NOMO-1 (cell line): Measurements from ENCODE around the gene CLPSL1.
"Not testable (repeated sequence)": the region's sequence is repeated elsewhere in the genome, so short reads cannot be mapped to it uniquely, and the experiment has no call there.

Experiments
- DNase-seq, 2 experiments: peaks; one replicate each; lab custom pipeline; 2025; ENCODE audit not compliant: unreplicated experiment in 2 of 2; lab: John Stamatoyannopoulos, UW

The CLPSL1 gene, protein sequence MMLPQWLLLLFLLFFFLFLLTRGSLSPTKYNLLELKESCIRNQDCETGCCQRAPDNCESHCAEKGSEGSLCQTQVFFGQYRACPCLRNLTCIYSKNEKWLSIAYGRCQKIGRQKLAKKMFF

DNA sequence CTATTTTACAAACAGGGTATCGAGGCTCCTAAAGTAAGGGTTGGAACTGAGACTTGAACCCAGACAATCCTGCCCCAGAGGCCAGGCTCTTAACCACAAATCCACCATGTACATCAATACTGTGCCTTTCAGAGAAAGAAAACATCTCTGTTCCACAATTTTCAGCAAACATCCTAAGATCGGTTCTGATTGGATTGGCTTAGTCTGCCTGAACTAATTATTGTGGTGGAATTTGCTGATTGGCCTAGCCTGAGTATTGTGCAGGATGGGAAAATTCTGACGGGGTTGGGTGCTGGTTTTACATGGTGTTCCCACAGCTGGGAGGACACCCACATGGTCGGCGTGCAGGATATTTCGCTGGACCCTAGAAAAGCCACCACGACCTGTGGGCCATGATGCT lies at the start of gene CLPSL1:
Gene CLPSL1 (plus strand): TSS at position 301 of the 400 bp plus-strand sequence. CDS start 92 bp downstream, at position 393.
- DNase-seq, result no peak

DNA sequence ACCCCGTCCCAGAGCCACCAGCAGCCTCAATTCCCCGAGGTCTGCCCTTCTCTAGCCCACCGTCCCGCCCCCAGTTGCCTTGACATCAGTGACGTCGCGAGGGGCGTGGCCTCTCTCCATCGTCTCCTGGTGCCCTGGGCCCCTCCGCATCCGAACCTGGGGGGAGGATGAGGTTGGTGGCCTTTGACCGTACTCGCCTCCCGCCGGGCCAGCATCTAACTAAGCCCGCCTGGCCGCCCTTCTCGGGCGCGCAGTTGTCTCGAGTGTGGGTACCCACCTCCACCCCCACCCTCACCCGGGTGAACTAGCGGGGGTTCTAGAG lies 49.4 kb upstream of the CLPSL1 start:
- peak; percentile 74 to 77 for DNase-seq

DNA sequence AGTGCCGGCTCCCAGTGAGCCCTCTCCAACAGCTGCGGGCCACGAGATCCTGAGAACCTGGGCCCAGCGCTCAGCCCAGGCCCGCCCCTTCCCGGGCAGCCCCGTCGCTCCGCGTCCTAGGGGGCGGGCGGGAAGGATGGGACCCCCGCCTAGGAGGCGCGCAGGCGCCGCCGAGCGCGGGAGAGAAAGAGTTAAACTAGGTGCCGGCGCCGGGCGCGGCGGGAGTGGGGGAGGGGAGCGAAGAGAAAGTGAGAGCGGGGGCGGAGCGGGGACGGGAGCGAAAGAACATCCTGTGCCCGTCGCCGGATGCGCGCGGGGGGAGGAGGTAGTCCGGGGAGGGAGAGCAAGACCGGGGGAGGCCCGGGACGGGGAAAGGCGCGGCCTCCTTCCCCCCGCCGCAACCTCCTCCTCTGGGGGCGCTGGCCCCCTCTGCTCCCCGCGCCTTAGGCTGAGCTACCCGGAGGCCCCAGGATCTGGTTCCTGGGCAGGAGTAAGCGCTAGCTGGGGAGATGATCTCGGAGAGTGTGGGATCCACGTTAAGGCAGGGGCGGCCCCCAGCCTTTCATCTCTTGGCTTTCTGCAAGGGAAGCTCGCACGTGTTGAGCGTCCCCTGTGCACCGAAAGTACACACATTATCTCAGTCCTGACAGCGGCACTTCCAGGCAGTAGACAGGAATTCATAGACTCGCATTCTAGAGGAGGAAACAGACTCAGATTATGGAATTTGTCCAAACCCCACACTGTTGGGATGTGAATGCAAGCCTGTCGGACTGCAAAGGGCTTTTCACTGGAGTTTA lies 48.9 kb upstream of the CLPSL1 start:
- DNase-seq, result peak; percentile 77

DNA sequence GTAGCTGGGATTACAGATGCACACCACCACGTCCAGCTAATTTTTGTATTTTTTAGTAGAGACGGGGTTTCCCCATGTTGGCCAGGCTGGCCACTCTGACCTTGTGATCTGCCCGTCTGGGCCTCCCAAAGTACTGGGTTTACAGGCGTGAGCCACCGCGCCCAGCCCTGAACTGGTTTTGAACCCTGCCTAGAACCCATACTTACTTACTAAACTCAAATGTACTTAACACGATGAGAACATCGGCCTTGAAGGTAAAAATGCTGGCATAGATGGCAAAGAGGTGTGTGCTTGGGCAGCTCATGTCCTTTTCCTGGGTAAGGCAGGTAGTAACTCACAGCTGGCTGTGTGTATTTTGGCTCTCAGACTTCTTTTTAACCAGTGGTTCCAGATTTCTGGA lies 47.2 kb upstream of the CLPSL1 start:
- no peak for DNase-seq

DNA sequence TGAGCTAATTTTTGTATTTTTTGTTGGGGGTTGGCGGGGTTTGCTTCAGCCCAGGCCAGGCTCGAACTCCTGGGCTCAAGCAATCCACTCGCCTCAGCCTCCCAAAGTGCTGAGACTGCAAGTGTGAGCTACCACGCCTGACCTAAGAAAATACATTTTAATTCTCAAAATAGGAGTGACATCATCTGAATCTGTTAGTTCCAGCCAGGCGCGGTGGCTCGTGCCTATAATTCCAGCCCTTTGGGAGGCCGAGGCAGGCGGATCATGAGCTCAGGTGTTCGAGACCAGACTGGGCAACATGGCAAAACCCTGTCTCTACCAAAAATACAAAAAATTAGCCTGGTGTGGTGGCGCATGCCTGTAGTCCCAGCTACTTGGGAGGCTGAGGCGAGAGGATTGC lies 46.5 kb upstream of the CLPSL1 start:
- DNase-seq, result not testable (repeated sequence)

DNA sequence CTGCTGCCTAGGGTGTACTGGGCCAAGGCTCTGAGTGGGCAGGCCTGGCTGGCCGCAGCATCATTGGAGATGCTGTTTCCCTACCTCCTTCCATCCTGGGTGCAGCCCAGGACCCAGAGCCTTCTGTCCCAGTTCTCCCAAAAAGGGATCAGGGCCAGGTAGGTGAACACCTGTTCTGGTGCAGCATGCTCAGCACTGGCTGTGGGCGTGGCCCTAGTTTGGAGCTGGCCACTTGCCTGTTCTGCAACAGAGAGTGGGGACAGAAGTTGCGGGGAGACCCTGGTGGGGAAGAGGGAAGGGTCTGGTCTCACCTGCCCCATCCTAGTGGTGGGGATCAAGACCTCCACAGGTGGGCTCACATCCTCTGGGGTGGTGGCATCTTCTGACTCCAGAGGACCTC lies 45.4 kb upstream of the CLPSL1 start:
- DNase-seq, result no peak

DNA sequence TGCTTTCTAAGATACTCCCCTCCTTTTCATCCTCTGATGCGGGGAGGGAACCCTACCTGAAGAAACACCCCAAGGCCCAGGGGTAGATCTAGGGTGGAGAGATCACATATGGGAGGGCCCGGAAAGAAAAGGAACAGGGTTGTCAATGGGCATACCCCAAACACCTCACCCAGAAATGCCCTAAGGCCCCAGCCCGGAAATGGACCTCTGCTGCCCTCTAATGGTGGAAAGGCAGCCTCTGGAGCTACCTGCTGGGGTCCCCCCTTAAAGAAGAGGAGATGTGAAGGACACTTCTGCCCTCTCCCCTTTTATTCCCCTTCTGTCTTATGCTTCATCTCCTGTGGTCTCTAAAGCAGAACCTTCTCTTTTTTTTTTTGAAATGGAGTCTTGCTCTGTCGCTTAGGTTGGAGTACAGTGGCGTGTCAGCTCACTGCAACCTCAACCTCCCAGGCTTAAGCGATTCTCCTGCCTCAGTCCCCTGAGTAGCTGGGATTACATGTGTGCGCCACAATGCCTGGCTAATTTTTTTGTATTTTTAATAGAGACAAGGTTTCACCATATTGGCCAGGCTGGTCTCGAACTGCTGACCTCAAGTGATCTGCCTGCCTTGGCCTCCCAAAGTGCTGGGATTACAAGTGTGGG lies 44.4 kb upstream of the CLPSL1 start:
- peak; percentile 65 to 76 for DNase-seq

DNA sequence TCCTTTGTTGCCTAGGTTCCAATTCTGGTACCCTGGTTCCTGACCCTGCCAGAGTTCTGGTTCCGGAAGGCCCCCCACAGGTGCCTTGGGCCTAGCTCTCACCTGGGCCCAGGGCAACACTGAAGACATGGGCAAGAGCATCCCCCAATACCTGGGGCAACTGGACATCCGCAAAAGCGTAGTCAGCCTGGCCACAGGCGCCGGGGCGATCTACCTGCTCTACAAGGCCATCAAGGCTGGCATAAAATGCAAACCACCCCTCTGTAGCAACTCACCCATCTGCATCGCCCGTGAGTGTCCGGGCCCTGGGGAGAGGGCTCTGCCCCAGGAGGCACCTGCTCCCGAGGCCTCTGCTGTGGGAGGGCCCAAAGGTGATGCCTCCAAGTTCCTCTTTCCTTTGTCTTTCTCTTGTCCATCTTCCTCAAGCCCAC lies 43.8 kb upstream of the CLPSL1 start, which contains the start of gene ARMC12:
Gene ARMC12 (plus strand): TSS at position 51 of the 431 bp plus-strand sequence. CDS start 77 bp downstream, at position 128.
- DNase-seq, result no peak

DNA sequence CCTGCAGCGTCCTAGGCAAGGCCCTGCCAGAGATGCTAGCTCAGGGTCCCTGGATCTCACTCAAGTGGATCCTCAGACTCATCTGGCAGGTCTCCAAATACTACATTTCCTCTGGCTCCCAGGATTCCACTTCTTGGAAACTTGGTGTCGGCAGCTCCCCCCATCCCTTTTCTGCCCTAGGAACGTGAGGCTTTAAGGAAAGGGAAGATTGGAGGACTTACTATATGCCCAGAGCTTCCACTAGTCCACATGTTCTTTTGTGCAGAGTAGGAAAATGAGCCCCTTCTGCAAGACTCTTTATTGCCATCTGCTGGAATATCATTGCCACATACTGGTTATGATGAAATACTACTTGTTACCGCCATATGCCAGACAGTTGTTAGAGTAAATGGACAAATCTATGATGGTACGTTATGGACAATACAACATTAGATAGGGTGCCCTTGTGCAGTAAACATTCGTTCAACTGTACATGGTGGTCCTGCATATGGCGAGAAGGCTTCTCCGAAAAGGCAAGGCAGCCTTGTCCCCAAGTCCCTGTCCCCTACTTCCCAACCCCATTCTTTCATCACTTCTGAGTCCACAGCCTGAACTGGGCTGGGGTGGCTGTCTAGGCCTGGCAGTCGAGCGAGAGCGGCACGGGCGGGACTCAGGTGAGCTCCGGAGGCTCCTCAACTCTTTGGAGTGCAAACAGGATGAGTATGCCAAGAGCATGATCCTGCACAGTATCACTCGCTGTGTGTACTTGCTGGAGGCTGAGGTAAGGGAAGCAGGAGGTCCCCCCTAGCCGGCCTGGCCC lies 43.2 kb upstream of the CLPSL1 start:
- peak; percentile 56 to 87 for DNase-seq

DNA sequence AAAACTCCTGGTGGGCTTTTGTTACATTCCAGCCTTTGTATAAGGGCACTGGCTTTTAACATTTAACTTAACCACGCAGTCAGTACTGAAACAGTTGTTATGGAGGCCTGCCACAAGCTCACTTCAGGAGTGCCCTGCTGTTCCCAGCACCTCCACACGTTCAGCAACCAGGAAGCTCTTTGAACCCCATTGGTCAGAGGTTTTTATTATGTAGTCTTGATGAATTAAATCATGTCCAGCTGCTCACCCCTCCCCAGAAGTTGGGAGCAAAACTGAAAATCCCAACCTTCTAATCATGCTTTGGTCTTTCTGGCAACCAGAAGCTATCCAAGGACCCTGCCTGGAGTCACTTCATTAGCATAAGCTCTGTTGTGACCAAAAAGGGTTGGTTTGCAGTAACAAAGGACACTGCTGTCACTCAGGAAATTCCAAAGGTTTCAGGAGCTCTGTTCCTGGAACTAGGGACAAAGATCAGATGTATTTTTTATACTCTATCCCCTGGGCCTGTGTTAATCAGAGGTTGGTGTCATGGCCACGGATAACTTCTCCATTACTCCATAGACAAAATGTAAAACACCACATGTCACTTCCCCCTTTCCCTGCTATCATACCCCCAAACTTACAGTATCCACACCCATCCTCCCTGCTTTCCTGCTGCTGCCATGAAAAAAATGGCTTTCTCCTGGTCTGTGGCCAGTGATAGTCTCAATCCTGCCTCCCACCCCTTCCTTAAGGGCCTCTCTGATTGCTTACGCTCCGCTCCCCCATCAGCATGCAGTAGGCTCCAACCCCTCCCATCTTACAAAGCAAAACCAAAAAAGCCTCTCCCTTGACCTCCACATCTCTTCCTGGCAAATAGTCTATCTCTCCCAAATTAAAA lies 40.9 kb upstream of the CLPSL1 start:
- DNase-seq, result no peak

DNA sequence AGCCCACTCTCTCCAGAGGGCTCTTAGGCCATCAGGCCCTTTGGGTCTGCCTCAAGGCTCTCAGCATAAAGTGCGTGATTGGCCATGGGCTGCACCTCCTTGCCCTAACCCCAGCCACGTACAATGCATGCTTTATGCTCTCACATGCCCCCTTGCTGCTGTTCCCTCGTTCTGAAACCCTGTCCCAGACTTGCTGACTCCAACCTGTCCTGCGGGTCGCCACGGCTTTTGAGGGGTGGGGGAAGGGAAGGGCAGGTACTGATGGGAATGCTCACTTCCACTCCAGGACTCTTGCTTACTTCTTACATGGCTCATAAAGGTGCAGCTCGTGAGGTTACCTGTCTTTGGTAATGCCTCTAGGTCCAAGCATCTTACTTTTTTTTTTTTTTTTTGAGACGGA lies 38.0 kb upstream of the CLPSL1 start:
- no peak for DNase-seq

DNA sequence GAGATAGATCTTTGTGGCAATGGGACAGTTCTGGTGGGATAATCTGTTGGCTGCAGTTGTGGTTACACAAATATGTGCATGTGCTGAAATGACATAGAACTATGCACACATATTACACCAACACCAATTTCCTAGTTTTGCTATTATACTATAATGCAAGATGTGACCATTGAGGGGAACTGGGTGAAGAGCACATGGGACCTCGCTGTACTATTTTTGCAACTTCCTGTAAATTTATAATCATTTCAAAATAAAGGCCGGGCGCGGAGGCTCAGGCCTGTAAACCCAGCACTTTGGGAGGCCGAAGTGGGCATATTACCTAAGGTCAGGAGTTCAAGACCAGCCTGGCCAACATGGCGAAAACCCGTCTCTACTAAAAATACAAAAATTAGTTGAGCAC lies 35.3 kb upstream of the CLPSL1 start:
- DNase-seq, result no peak

DNA sequence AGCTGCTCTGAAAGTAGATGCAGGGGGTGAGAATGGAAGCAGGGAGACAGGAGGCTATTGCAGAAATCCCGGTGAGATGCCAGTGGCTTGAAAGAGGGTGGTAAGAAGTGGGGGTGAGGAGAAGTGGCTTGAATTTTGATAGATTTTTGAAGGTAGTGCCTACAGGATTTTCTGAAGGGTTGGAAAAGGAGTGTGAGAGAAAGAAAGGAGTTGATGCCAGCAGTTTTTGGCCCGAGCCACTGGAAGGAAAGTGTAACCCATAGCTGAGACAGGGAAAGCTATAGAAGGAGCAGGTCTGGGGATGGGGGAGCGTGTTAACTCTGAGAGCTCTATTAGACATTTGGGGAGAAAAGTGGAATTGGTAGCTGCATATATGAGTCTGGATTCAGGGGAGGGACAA lies 34.3 kb upstream of the CLPSL1 start:
- DNase-seq, result no peak

DNA sequence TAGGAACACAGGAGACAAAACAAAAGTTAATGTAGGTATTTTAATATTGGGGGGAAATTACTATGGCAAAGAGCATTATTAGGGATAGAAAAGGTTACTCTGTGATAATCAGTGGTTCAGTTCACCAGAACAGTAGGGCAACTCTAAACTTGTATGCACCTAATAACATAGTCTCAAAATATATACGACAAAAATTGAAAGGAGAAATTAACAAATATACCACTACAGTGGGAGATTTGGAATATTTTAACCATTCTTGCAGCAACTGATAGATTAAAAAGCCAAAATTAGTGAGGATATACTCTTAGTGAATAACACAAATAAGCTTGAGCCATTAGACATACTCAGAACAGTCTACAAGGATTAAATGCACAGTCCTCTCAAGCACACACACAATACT lies 32.9 kb upstream of the CLPSL1 start:
- DNase-seq, result no peak

DNA sequence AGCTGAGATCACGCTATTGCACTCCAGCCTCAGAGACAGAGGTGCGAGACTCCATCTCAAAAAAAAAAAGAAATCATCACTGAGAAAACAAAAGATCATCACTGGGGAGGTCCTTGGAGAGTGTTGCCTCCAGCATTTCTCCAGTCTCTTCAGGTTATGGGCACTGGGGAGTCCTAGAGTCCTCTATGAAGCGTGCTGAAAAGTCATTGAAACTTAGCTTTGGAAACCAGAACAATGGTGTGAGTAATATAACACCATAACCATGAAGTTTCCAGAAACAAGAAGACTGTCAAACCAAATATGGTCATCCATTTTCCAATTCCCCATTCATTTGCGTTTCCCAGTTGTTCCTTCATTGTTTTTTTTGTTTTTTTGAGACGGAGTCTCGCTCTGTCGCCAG lies 30.3 kb upstream of the CLPSL1 start:
- no peak for DNase-seq

DNA sequence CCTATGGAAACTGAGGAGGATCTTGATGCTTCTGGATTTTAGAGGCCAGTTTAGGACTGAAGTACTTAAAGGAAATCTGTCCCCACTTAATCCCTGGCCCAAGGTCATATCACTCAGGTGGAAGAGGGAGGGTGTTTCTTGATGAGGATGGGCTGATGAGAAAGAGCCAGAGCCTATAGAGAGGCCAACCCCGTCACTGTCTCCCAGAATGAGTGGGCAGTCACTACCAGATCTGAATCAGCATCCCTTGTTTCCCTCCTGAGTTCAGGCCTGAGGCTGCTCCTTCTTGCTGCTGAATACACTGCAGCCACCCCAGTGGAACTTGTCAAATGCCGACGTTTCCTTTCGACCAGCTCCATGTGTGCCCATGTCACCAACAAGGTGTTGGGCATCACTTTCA lies 29.2 kb upstream of the CLPSL1 start:
- DNase-seq, result no peak

DNA sequence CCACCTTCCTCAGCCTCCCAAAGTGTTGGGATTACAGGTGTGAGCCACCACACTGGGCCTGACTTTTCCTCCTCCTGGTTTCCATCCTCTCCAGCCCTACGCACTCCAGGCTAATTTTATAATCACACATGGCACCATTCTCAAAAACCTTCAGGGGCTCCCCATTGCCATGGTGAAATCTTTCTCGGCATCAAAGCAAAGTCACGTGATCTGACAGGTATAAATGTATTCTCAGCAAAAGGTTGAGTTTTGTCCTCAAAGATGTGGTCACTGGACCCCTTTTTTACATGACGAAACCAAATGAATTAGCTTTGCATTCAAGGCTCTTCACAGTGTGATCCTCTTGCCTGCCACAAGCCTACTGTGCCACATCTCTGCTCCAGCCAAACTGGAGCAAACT lies 28.5 kb upstream of the CLPSL1 start:
- DNase-seq, result no peak

DNA sequence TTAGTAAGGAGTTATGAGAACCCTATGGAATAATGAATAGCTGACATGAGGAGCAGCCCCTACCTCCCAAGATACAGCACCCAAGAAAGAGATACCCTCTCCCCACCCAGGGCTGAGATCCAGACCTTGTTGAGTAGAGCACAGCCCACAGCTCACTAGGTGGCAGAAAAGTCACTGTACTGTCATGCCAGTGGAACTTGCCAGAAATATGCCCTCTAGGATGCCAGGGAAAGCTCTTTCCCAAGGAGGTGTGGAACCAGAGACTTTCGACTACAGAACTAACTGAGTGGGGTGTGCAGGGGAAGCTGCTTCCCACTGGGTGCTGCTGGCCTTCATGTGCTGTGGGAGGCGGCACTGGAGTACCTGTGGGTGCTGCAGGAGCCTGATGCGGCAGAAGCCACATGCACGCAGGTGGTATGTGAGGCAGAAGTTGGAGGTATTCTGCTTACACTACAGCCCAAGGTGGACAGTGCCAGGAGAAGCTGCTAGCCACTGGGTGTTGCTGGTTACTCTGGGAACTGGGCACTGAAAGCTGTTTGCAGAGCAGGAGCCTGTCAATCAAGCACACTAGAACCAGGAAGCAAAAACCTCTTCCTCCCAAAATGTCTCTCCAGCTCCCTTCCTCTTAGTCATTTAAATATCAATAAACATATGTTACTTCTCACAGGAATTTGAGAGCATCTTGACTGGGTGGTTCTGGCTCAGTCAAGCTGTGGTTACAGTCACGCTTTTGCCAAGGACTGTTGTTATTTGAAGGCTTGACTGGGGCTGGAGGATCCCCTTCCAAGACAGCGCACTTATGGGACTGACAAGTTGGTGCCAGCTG lies 26.2 kb upstream of the CLPSL1 start:
- no peak for DNase-seq

DNA sequence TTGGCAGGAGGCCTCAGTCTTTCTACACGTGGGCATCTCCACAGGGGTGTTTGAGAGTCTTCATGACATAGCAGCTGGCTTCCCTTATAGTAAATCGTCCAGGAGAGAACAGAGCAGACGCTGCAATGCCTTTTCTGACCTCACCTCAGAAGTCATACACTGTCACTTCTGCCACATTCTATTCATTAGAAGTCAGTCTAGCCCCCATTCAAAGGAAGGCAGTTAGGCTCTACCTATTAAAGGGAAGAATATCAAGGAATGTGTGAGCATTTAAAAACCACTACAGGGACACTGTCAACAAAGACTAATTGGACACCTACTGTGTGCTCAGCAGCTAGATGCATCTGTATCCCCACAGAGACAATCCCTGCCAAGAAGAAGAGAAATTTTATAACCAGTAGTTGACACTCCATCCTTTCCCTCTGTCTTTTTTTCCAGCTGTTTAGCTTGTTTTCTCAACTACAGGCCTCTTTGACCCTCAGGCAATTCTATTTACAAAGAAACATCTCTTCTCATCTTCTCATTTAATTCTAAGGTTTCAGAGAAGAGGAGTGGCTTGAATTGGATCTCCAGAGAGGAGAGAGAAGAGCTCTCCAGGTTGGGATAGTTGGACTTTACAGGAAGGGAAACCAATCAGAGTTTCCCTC lies 25.4 kb upstream of the CLPSL1 start:
- DNase-seq, result no peak
